AG04450 (cell line): ENCODE results near the gene FABP7. TPM values are rescaled to one million over a fixed set of nuclear protein-coding genes. Genes with fewer than 3 reads are reported as not detected.

Experiments used
- CTCF ChIA-PET: fragments of 300-600, 350-600 bp; formaldehyde crosslinking; extraction: SDS; loops from one replicate; lab custom pipeline; 2022; ENCODE audit warnings: antibody characterized with exemption, inconsistent platforms; lab: Charles Lee
- POLR2A ChIA-PET: fragments of 350-600 bp; formaldehyde crosslinking; extraction: SDS; loops from one replicate; lab custom pipeline; 2021; ENCODE audit warnings: antibody characterized with exemption, inconsistent platforms; lab: Yijun Ruan, JAX
- DNase-seq: peaks from one replicate; pipeline ENCODE4 v3.0.0-alpha.2; 2011; ENCODE audit warnings: low read depth, low spot score
- H3K27ac ChIP-seq: one replicate; pipeline ENCODE4 v1.5.1; 2012; ENCODE audit warnings: low read depth, low read length, control low read depth
- H3K27me3 ChIP-seq: one replicate; pipeline ENCODE4 v1.6.0; 2012; ENCODE audit warnings: low read length; ENCODE audit not compliant: control insufficient read depth, insufficient read depth
- H3K4me3 ChIP-seq: 2 replicates; pipeline ENCODE4 v1.5.1; 2011; ENCODE audit warnings: mild to moderate bottlenecking, low read depth, low read length, control low read depth
- H3K9me3 ChIP-seq: 2 replicates; pipeline ENCODE4 v1.5.1; 2012; ENCODE audit warnings: low read length; ENCODE audit not compliant: control insufficient read depth, insufficient read depth
- CTCF ChIP-seq: IDR thresholded peaks from 2 replicates; pipeline ENCODE4 v1.5.1; 2011; ENCODE audit warnings: low read depth, low read length, control low read depth, inconsistent platforms
- polyA plus RNA-seq: library from polyadenylated mRNA; depleted of rRNA; stranded (reverse); fragments of >200 nt; gene quantifications from 2 replicates; pipeline ENCODE4 v1.2.3, GENCODE V29; 2011

FABP7 gene
- polyA plus RNA-seq, 1 experiment, result not detected

- DNase-seq, result no peak
- TF ChIP-seq CTCF, result no peak
- no peaks in the 10 kb centered on the region for H3K9me3 ChIP-seq
- ChIA-PET POLR2A (interaction anchor here (3.4 kb wide), 1 partner anchor 8 kb away, joined by 37 read pairs; the partner anchor contains the start of gene SMPDL3A), CTCF (interaction anchor here (1.4 to 5.5 kb wide), 2 partner anchors 8 to 67 kb away, joined by 4 to 35 read pairs; partner anchors contain the start of gene SMPDL3A)
- no peak overlapping the region for H3K27ac ChIP-seq
- no peak overlapping the region for H3K4me3 ChIP-seq
- H3K27me3 ChIP-seq, result no peaks in the 10 kb centered on the region
Measured at GRCh38 chr6:122797537-122797936, 18.0 kb downstream of the FABP7 start.

GRCh38 chr6:122798099-122798641 lies 18.7 kb downstream of the FABP7 start:
- ChIA-PET POLR2A (interaction anchor here (3.4 kb wide), 1 partner anchor 9 kb away, joined by 37 read pairs; the partner anchor contains the start of gene SMPDL3A), CTCF (interaction anchor here (0.5 to 5.5 kb wide), 6 partner anchors 9 to 140 kb away, joined by 3 to 35 read pairs (median 3); partner anchors contain the start of gene SMPDL3A)
- H3K9me3 ChIP-seq, result no peaks in the 10 kb centered on the region
- no peaks in the 10 kb centered on the region for H3K27me3 ChIP-seq
- no peak overlapping the region for H3K4me3 ChIP-seq
- H3K27ac ChIP-seq, result peak overlapping the region; percentile 25
- no peak for DNase-seq
- no peak for TF ChIP-seq CTCF

- no peak for TF ChIP-seq CTCF
- CTCF ChIA-PET, result interaction anchor here (0.6 to 5.5 kb wide), 3 partner anchors 10 to 72 kb away, joined by 3 to 35 read pairs (median 7); partner anchors contain the start of gene SMPDL3A
- POLR2A ChIA-PET, result interaction anchor here (3.4 kb wide), 1 partner anchor 10 kb away, joined by 37 read pairs; the partner anchor contains the start of gene SMPDL3A
Measured at GRCh38 chr6:122799140-122799745, 19.7 kb downstream of the FABP7 start.

GRCh38 chr6:122799916-122800686 lies 20.6 kb downstream of the FABP7 start:
- ChIA-PET CTCF (interaction anchor here (0.7 to 5.5 kb wide), 3 partner anchors 11 to 82 kb away, joined by 4 to 35 read pairs (median 19); partner anchors contain the start of gene SMPDL3A), POLR2A (interaction anchor here (0.6 to 3.4 kb wide), 2 partner anchors 11 to 26 kb away, joined by 5 to 37 read pairs; partner anchors contain the start of gene SMPDL3A)
- no peak for TF ChIP-seq CTCF
- Histone ChIP-seq H3K9me3 (no peaks in the 10 kb centered on the region), H3K27ac (no peak overlapping the region), H3K4me3 (no peak overlapping the region), H3K27me3 (no peaks in the 10 kb centered on the region)
- DNase-seq, result no peak

More at GRCh38 chr6:122799140-122799745, 19.7 kb downstream of the FABP7 start:
- Histone ChIP-seq H3K9me3 (no peaks in the 10 kb centered on the region), H3K27ac (no peak overlapping the region), H3K4me3 (no peak overlapping the region), H3K27me3 (no peaks in the 10 kb centered on the region)
- DNase-seq, result no peak
